ENCODE measurements around the gene NAV3. TPM values are rescaled to one million over a fixed set of nuclear protein-coding genes. Genes with fewer than 3 reads are reported as not detected.

The NAV3 gene
- total and polyA plus RNA-seq, 9 of the 15 experiments (the other 6 are each of a cell fraction or from before 2014, with no cell fraction given), result 0.04 TPM; not detected in 8

DNA sequence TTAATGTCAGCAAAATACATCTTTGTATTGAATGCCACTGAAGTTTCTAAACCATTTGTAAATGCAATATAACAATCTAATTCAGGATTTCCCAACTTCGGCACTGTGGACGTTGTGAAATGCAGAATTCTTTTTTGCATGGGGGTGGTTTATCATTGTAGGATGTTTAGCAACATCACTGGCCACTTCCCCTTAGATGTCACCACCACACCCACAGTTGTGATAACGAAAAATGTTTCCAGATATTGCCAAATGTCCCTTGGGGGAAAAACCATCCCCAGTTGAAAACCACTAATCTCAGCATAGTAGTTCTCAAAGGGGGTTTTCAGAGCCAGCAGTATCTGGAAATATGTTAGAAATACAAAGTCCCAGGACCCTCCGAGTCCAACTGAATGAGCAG lies 203.3 kb downstream of the NAV3 start:
- BruUV-seq (replicated peaks), result no TSS peak
- H3K4me2 ChIP-seq (ENCODE audit: insufficient read depth, low read length), result no peak overlapping the region
- in situ Hi-C loops (cut with MboI), result no loop called here
- H3K9me3 ChIP-seq (replicated peaks; ENCODE audit: control insufficient read depth, insufficient read depth, low read depth, low read length), result no peaks in the 10 kb centered on the region; the same call in 1 of the 2 replicates
- H3K79me2 ChIP-seq (ENCODE audit: control insufficient read depth, insufficient read depth, low read length), result no peaks in the 10 kb centered on the region
- CTCF ChIA-PET (ENCODE audit: low intra/inter-chr PET ratio), result no interaction called here
- WGBS (ENCODE audit: insufficient coverage, low coverage, missing lambda C conversion rate), result 0% methylated on average over 4 of the region's 4 CpGs
- H3K4me1 ChIP-seq (replicated peaks in 1 of 2; ENCODE audit: control insufficient read depth in 2 of 2, insufficient read depth in 2 of 2, low read length in 2 of 2), result no peaks in the 10 kb centered on the region
- TF ChIP-seq, protein P1, sequence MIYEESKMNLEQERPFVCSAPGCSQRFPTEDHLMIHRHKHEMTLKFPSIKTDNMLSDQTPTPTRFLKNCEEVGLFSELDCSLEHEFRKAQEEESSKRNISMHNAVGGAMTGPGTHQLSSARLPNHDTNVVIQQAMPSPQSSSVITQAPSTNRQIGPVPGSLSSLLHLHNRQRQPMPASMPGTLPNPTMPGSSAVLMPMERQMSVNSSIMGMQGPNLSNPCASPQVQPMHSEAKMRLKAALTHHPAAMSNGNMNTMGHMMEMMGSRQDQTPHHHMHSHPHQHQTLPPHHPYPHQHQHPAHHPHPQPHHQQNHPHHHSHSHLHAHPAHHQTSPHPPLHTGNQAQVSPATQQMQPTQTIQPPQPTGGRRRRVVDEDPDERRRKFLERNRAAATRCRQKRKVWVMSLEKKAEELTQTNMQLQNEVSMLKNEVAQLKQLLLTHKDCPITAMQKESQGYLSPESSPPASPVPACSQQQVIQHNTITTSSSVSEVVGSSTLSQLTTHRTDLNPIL (CRISPR knock-in tag; IDR thresholded peaks at IDR 0.05), result no peak
- TF ChIP-seq, protein P2, sequence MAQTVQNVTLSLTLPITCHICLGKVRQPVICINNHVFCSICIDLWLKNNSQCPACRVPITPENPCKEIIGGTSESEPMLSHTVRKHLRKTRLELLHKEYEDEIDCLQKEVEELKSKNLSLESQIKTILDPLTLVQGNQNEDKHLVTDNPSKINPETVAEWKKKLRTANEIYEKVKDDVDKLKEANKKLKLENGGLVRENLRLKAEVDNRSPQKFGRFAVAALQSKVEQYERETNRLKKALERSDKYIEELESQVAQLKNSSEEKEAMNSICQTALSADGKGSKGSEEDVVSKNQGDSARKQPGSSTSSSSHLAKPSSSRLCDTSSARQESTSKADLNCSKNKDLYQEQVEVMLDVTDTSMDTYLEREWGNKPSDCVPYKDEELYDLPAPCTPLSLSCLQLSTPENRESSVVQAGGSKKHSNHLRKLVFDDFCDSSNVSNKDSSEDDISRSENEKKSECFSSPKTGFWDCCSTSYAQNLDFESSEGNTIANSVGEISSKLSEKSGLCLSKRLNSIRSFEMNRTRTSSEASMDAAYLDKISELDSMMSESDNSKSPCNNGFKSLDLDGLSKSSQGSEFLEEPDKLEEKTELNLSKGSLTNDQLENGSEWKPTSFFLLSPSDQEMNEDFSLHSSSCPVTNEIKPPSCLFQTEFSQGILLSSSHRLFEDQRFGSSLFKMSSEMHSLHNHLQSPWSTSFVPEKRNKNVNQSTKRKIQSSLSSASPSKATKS (CRISPR knock-in tag; IDR thresholded peaks at IDR 0.05), result no peak
- TF ChIP-seq ZNF696 (CRISPR knock-in tag; conservative IDR thresholded peaks at IDR 0.05), result no peak
- no peak for TF ChIP-seq DPF2 (IDR thresholded peaks at IDR 0.05)
- TF ChIP-seq, protein P3, sequence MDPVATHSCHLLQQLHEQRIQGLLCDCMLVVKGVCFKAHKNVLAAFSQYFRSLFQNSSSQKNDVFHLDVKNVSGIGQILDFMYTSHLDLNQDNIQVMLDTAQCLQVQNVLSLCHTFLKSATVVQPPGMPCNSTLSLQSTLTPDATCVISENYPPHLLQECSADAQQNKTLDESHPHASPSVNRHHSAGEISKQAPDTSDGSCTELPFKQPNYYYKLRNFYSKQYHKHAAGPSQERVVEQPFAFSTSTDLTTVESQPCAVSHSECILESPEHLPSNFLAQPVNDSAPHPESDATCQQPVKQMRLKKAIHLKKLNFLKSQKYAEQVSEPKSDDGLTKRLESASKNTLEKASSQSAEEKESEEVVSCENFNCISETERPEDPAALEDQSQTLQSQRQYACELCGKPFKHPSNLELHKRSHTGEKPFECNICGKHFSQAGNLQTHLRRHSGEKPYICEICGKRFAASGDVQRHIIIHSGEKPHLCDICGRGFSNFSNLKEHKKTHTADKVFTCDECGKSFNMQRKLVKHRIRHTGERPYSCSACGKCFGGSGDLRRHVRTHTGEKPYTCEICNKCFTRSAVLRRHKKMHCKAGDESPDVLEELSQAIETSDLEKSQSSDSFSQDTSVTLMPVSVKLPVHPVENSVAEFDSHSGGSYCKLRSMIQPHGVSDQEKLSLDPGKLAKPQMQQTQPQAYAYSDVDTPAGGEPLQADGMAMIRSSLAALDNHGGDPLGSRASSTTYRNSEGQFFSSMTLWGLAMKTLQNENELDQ (CRISPR knock-in tag; IDR thresholded peaks at IDR 0.05; ENCODE audit: borderline replicate concordance), result no peak
- TF ChIP-seq, protein P4, sequence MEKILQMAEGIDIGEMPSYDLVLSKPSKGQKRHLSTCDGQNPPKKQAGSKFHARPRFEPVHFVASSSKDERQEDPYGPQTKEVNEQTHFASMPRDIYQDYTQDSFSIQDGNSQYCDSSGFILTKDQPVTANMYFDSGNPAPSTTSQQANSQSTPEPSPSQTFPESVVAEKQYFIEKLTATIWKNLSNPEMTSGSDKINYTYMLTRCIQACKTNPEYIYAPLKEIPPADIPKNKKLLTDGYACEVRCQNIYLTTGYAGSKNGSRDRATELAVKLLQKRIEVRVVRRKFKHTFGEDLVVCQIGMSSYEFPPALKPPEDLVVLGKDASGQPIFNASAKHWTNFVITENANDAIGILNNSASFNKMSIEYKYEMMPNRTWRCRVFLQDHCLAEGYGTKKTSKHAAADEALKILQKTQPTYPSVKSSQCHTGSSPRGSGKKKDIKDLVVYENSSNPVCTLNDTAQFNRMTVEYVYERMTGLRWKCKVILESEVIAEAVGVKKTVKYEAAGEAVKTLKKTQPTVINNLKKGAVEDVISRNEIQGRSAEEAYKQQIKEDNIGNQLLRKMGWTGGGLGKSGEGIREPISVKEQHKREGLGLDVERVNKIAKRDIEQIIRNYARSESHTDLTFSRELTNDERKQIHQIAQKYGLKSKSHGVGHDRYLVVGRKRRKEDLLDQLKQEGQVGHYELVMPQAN (IDR thresholded peaks at IDR 0.05; ENCODE audit: borderline replicate concordance), result no peak
- TF ChIP-seq, protein P5, sequence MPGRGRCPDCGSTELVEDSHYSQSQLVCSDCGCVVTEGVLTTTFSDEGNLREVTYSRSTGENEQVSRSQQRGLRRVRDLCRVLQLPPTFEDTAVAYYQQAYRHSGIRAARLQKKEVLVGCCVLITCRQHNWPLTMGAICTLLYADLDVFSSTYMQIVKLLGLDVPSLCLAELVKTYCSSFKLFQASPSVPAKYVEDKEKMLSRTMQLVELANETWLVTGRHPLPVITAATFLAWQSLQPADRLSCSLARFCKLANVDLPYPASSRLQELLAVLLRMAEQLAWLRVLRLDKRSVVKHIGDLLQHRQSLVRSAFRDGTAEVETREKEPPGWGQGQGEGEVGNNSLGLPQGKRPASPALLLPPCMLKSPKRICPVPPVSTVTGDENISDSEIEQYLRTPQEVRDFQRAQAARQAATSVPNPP (IDR thresholded peaks at IDR 0.05; ENCODE audit: borderline replicate concordance, insufficient read depth, insufficient read length), result no peak
- no peak for TF ChIP-seq RBBP5 (IDR thresholded peaks at IDR 0.05; ENCODE audit: borderline replicate concordance, insufficient read depth, low read length, poor library complexity, severe bottlenecking)
- no peak for TF ChIP-seq GABPA (tag; conservative IDR thresholded peaks at IDR 0.05; ENCODE audit: low read depth)
- no peak for TF ChIP-seq CBFB (CRISPR knock-in tag; IDR thresholded peaks at IDR 0.05)
- no peak for TF ChIP-seq FUS (optimal IDR thresholded peaks at IDR 0.05; ENCODE audit: low read depth, low read length)
- no peak for TF ChIP-seq LCOR (CRISPR knock-in tag; IDR thresholded peaks at IDR 0.05)
- DNase-seq (ENCODE audit: extremely low read depth in 1 of 4, low spot score in 3 of 4) (no peak), FAIRE-seq (no peak), ATAC-seq (no peak)
- no peaks in the 10 kb centered on the region for H4K20me1 ChIP-seq (replicated peaks; ENCODE audit: control insufficient read depth, insufficient read depth, low read length)
- no peaks in the 10 kb centered on the region for H3K27me3 ChIP-seq (ENCODE audit: control insufficient read depth in 2 of 2, insufficient read depth in 2 of 2, low read length in 2 of 2)
- no peaks in the 10 kb centered on the region for H3K36me3 ChIP-seq (ENCODE audit: control insufficient read depth, insufficient read depth, low read length)
- H3K27ac ChIP-seq (ENCODE audit: extremely low read depth, low read depth, low read length), result no peak overlapping the region
- H3K4me3 ChIP-seq, result no peak overlapping the region
- POLR2A ChIA-PET, result no interaction called here
- H2AFZ ChIP-seq (ENCODE audit: low read depth, low read length), result no peak overlapping the region
- H3K9ac ChIP-seq (ENCODE audit: insufficient read depth in 1 of 2, low read depth in 2 of 2, low read length in 2 of 2), result no peak overlapping the region
- intact Hi-C loops (cut with micrococcal nuclease), result no loop called here
- H3K9me1 ChIP-seq (ENCODE audit: control insufficient read depth, insufficient read depth, low read length), result no peaks in the 10 kb centered on the region
